H1 (cell line): Measurements from ENCODE around the gene LCE7A. TPM values are rescaled to one million over a fixed set of nuclear protein-coding genes. Genes with fewer than 3 reads are reported as not detected.

Source experiments
- RXRA ChIP-seq: IDR thresholded peaks from 2 replicates; pipeline ENCODE4 v1.6.1; 2011; ENCODE audit warnings: low read depth, mild to moderate bottlenecking, low read length, moderate library complexity; ENCODE audit not compliant: insufficient read depth
- polyA plus RNA-seq, 7 experiments: library from polyadenylated mRNA; depleted of rRNA in 3 of 7; stranded (reverse) in 5 of 7; unstranded in 2 of 7; fragments of >200 nt in 5 of 7; fragments of 200-250 nt in 2 of 7; gene quantifications; 1 replicate in 5 of 7; 2 replicates in 1 of 7; 4 replicates in 1 of 7; pipeline versions ENCODE4 v1.2.1 to v1.2.3, GENCODE V29; 2011 to 2013; ENCODE audit warnings: missing spikeins in 2 of 7, mixed read lengths in 2 of 7
- total RNA-seq: library from RNA; stranded (reverse); fragmentation: NEBNext Ultra II Directional; extraction: Animal tissue kit (Norgen Biotek cat#: 25700); gene quantifications from 2 replicates; pipeline ENCODE4 v1.2.1, GENCODE V29; 2021
- TF ChIP-seq, protein P1 (sequence below): IDR thresholded peaks from 2 replicates; pipeline ENCODE4 v1.6.1; 2011; ENCODE audit warnings: low read length, improper control_type of control experiment
- TF ChIP-seq, protein P2 (sequence below): IDR thresholded peaks from 2 replicates; pipeline ENCODE4 v1.6.1; 2012; ENCODE audit warnings: inconsistent platforms

The LCE7A gene
- total and polyA plus RNA-seq, 2 of the 8 experiments (the other 6 are each of a cell fraction or from before 2014, with no cell fraction given) = not detected

DNA sequence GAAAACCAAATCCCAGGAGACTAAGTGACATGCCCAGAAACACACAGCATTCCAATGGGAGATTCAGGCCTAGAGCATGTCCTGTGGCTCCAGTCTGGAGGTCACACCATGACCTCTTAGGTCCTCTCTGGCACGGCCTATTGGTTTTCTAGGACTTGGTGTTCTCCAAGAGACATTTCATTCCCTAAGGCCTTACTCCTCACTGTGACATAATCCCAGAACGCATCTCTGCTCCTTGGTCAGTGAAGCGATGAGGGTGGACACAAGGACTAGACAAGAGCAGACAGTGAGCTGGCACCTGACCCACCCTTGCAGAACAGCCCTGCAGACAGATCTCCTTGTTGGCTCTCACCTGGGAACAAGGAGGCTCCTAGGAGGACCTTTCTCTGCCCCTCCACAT, 49.4 kb downstream of the LCE7A start (continued):
- TF ChIP-seq, protein P1, sequence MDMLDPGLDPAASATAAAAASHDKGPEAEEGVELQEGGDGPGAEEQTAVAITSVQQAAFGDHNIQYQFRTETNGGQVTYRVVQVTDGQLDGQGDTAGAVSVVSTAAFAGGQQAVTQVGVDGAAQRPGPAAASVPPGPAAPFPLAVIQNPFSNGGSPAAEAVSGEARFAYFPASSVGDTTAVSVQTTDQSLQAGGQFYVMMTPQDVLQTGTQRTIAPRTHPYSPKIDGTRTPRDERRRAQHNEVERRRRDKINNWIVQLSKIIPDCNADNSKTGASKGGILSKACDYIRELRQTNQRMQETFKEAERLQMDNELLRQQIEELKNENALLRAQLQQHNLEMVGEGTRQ = no peak
- TF ChIP-seq, protein P2, sequence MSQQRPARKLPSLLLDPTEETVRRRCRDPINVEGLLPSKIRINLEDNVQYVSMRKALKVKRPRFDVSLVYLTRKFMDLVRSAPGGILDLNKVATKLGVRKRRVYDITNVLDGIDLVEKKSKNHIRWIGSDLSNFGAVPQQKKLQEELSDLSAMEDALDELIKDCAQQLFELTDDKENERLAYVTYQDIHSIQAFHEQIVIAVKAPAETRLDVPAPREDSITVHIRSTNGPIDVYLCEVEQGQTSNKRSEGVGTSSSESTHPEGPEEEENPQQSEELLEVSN = no peak
- TF ChIP-seq RXRA = no peak

Other genes starting within 250 kb of the LCE7A start
- not detected in 2 replicates for gene LCE3B, start 246.2 kb upstream of the LCE7A start, total RNA-seq
- gene LCE3B, start 246.2 kb upstream of the LCE7A start, polyA plus RNA-seq (2011; rRNA removed) = not detected in 2 replicates
- not detected in 2 replicates for gene LCE3A, start 236.9 kb upstream of the LCE7A start, total RNA-seq
- gene LCE3A, start 236.9 kb upstream of the LCE7A start, polyA plus RNA-seq (2011; rRNA removed) = not detected in 2 replicates
- gene LCE2D, start 196.6 kb upstream of the LCE7A start, total RNA-seq = not detected in 2 replicates
- gene LCE2D, start 196.6 kb upstream of the LCE7A start, polyA plus RNA-seq (2011; rRNA removed) = not detected in 2 replicates
- gene LCE2C, start 184.7 kb upstream of the LCE7A start, total RNA-seq = not detected in 2 replicates
- gene LCE2C, start 184.7 kb upstream of the LCE7A start, polyA plus RNA-seq (2011; rRNA removed) = not detected in 2 replicates
- gene LCE2B, start 173.9 kb upstream of the LCE7A start, total RNA-seq = not detected in 2 replicates
- gene LCE2B, start 173.9 kb upstream of the LCE7A start, polyA plus RNA-seq (2011; rRNA removed) = not detected in 2 replicates
- gene LCE2A, start 161.7 kb upstream of the LCE7A start, total RNA-seq = not detected in 2 replicates
- not detected in 2 replicates for gene LCE2A, start 161.7 kb upstream of the LCE7A start, polyA plus RNA-seq (2011; rRNA removed)
- not detected in 2 replicates for gene LCE4A, start 151.8 kb upstream of the LCE7A start, total RNA-seq
- not detected in 2 replicates for gene LCE4A, start 151.8 kb upstream of the LCE7A start, polyA plus RNA-seq (2011; rRNA removed)
- not detected in 2 replicates for gene KPRP, start 102.0 kb upstream of the LCE7A start, total RNA-seq
- not detected in 2 replicates for gene KPRP, start 102.0 kb upstream of the LCE7A start, polyA plus RNA-seq (2011; rRNA removed)
- not detected in 2 replicates for gene LCE1F, start 84.9 kb upstream of the LCE7A start, total RNA-seq
- gene LCE1F, start 84.9 kb upstream of the LCE7A start, polyA plus RNA-seq (2011; rRNA removed) = not detected in 2 replicates
- gene LCE1E, start 73.7 kb upstream of the LCE7A start, total RNA-seq = not detected in 2 replicates
- not detected in 2 replicates for gene LCE1E, start 73.7 kb upstream of the LCE7A start, polyA plus RNA-seq (2011; rRNA removed)
- not detected in 2 replicates for gene LCE1D, start 63.3 kb upstream of the LCE7A start, total RNA-seq
- not detected in 2 replicates for gene LCE1D, start 63.3 kb upstream of the LCE7A start, polyA plus RNA-seq (2011; rRNA removed)
- gene LCE1C, start 53.3 kb upstream of the LCE7A start, total RNA-seq = not detected in 2 replicates
- gene LCE1C, start 53.3 kb upstream of the LCE7A start, polyA plus RNA-seq (2011; rRNA removed) = not detected in 2 replicates
- not detected in 2 replicates for gene LCE1B, start 48.0 kb upstream of the LCE7A start, total RNA-seq
- not detected in 2 replicates for gene LCE1B, start 48.0 kb upstream of the LCE7A start, polyA plus RNA-seq (2011; rRNA removed)
- not detected in 2 replicates for gene LCE1A, start 32.5 kb upstream of the LCE7A start, total RNA-seq
- gene LCE1A, start 32.5 kb upstream of the LCE7A start, polyA plus RNA-seq (2011; rRNA removed) = not detected in 2 replicates
- gene LCE6A, start 17.1 kb upstream of the LCE7A start, total RNA-seq = not detected in 2 replicates
- not detected in 2 replicates for gene LCE6A, start 17.1 kb upstream of the LCE7A start, polyA plus RNA-seq (2011; rRNA removed)
- not detected in 2 replicates for gene SMCP, start 18.3 kb downstream of the LCE7A start, total RNA-seq
- not detected in 2 replicates for gene SMCP, start 18.3 kb downstream of the LCE7A start, polyA plus RNA-seq (2011; rRNA removed)
- not detected in 2 replicates for gene IVL, start 48.5 kb downstream of the LCE7A start, total RNA-seq
- not detected in 2 replicates for gene IVL, start 48.5 kb downstream of the LCE7A start, polyA plus RNA-seq (2011; rRNA removed)
- gene SPRR5, start 87.2 kb downstream of the LCE7A start, total RNA-seq = not detected in 2 replicates
- gene SPRR5, start 87.2 kb downstream of the LCE7A start, polyA plus RNA-seq (2011; rRNA removed) = not detected in 2 replicates
- not detected in 2 replicates for gene SPRR4, start 110.7 kb downstream of the LCE7A start, total RNA-seq
- not detected in 2 replicates for gene SPRR4, start 110.7 kb downstream of the LCE7A start, polyA plus RNA-seq (2011; rRNA removed)
- gene SPRR1A, start 124.1 kb downstream of the LCE7A start, total RNA-seq = not detected in 2 replicates
- not detected in 2 replicates for gene SPRR1A, start 124.1 kb downstream of the LCE7A start, polyA plus RNA-seq (2011; rRNA removed)
- not detected in 2 replicates for gene SPRR3, start 141.8 kb downstream of the LCE7A start, total RNA-seq
- not detected in 2 replicates for gene SPRR3, start 141.8 kb downstream of the LCE7A start, polyA plus RNA-seq (2011; rRNA removed)
- not detected in 2 replicates for gene SPRR1B, start 171.2 kb downstream of the LCE7A start, total RNA-seq
- 0.16 and 0.23 TPM in 2 replicates for gene SPRR1B, start 171.2 kb downstream of the LCE7A start, polyA plus RNA-seq (2011; rRNA removed)
- not detected in 2 replicates for gene SPRR2D, start 181.1 kb downstream of the LCE7A start, total RNA-seq
- gene SPRR2D, start 181.1 kb downstream of the LCE7A start, polyA plus RNA-seq (2011; rRNA removed) = not detected in 2 replicates
- not detected in 2 replicates for gene SPRR2A, start 197.5 kb downstream of the LCE7A start, total RNA-seq
- not detected in 2 replicates for gene SPRR2A, start 197.5 kb downstream of the LCE7A start, polyA plus RNA-seq (2011; rRNA removed)
- not detected in 2 replicates for gene SPRR2B, start 211.6 kb downstream of the LCE7A start, total RNA-seq
- gene SPRR2B, start 211.6 kb downstream of the LCE7A start, polyA plus RNA-seq (2011; rRNA removed) = not detected in 2 replicates
- gene SPRR2E, start 234.5 kb downstream of the LCE7A start, total RNA-seq = not detected in 2 replicates
- not detected in 2 replicates for gene SPRR2E, start 234.5 kb downstream of the LCE7A start, polyA plus RNA-seq (2011; rRNA removed)